CD4-positive, alpha-beta T cell (primary cell): ENCODE data around the gene TEAD3. TPM values are rescaled to one million over a fixed set of nuclear protein-coding genes. Genes with fewer than 3 reads are reported as not detected.

Experiments used
- ATAC-seq: fragments of 200-7000 bp; cut with Tn5 transposase; one replicate; pipeline ENCODE4 v1.10.0; 2022; ENCODE audit warnings: mild to moderate bottlenecking; ENCODE audit not compliant: poor library complexity
- CTCF ChIA-PET: fragments of 350-600 bp; sonication (Branson Sonifier 250); formaldehyde crosslinking; loops from one replicate; lab custom pipeline; 2021; ENCODE audit warnings: antibody characterized with exemption, inconsistent platforms; lab: Charles Lee
- POLR2A ChIA-PET: fragments of 350-600 bp; sonication (Branson Sonifier 250); formaldehyde crosslinking; loops from one replicate; lab custom pipeline; 2021; ENCODE audit warnings: antibody characterized with exemption, inconsistent platforms; lab: Charles Lee
- DNase-seq, 14 experiments: peaks; one replicate each; pipeline ENCODE4 v3.0.0-alpha.2; 2013 to 2020; ENCODE audit warnings: mixed read lengths in 2 of 14
- H3K27ac ChIP-seq, 2 donors: one replicate each; pipeline versions ENCODE4 v1.5.1 to v1.7.0; 2013; ENCODE audit warnings: low read length in 2 of 2, low read depth in 1 of 2, mild to moderate bottlenecking in 1 of 2
- H3K27me3 ChIP-seq, 2 experiments: 1 replicate in 1 of 2; 2 replicates in 1 of 2; pipeline versions ENCODE4 v1.6.1 to v1.7.0; 2013; ENCODE audit warnings: low read length in 2 of 2, control low read depth in 1 of 2, mild to moderate bottlenecking in 1 of 2, moderate library complexity in 1 of 2; ENCODE audit not compliant: insufficient read depth in 2 of 2, control insufficient read depth in 1 of 2
- H3K36me3 ChIP-seq: one replicate; pipeline ENCODE4 v1.6.1; 2013; ENCODE audit warnings: low read length, control low read depth; ENCODE audit not compliant: insufficient read depth
- H3K4me1 ChIP-seq: one replicate; pipeline ENCODE4 v1.6.1; 2013; ENCODE audit warnings: low read length, control low read depth; ENCODE audit not compliant: insufficient read depth
- H3K4me3 ChIP-seq: one replicate; pipeline ENCODE4 v1.5.1; 2013; ENCODE audit warnings: mild to moderate bottlenecking, low read length, moderate library complexity
- H3K9me3 ChIP-seq, 2 experiments: 1 replicate in 1 of 2; 2 replicates in 1 of 2; pipeline versions ENCODE4 v1.6.1 to v1.7.0; 2013; ENCODE audit warnings: low read length in 2 of 2, mild to moderate bottlenecking in 2 of 2, control low read depth in 1 of 2, moderate library complexity in 1 of 2; ENCODE audit not compliant: control insufficient read depth in 1 of 2, insufficient read depth in 1 of 2
- H3K27ac Mint-ChIP-seq: one replicate; pipeline ENCODE4 v1.8.0; 2020; ENCODE audit warnings: mixed read lengths
- H3K27me3 Mint-ChIP-seq: one replicate; pipeline ENCODE4 v1.8.0; 2021; ENCODE audit warnings: mixed read lengths
- H3K36me3 Mint-ChIP-seq: one replicate; pipeline ENCODE4 v1.8.0; 2021; ENCODE audit warnings: low read depth, mixed read lengths
- H3K4me1 Mint-ChIP-seq: one replicate; pipeline ENCODE4 v1.8.0; 2021; ENCODE audit warnings: low read depth, mixed read lengths
- H3K4me3 Mint-ChIP-seq: one replicate; pipeline ENCODE4 v1.8.0; 2020; ENCODE audit warnings: mild to moderate bottlenecking, mixed read lengths
- H3K9me3 Mint-ChIP-seq: one replicate; pipeline ENCODE4 v1.8.0; 2020; ENCODE audit warnings: mixed read lengths
- CTCF ChIP-seq: fragments of 200-600 bp; IDR thresholded peaks from one replicate; pipeline ENCODE4 v1.8.0; 2022; ENCODE audit warnings: antibody characterized with exemption, mild to moderate bottlenecking
- intact Hi-C, 2 experiments: fragments of 100-400 bp; cut with DNase I in 1 of 2; cut with micrococcal nuclease in 1 of 2; formaldehyde crosslinking; loops; one replicate each; pipeline versions ENCODE4 v1.15.1 to v1.9.0; 2023 to 2025; cut with DNase I, micrococcal nuclease
- total RNA-seq, 174 experiments: library from RNA in 2 of 174; stranded (reverse) in 2 of 174; gene quantifications; one replicate each; pipeline ENCODE4 v1.2.3 and lab custom pipeline; 2021 to 2026

TEAD3 gene
- total RNA-seq, 2 experiments from 2014 or later, result 0.11 TPM; not detected in 1

DNA sequence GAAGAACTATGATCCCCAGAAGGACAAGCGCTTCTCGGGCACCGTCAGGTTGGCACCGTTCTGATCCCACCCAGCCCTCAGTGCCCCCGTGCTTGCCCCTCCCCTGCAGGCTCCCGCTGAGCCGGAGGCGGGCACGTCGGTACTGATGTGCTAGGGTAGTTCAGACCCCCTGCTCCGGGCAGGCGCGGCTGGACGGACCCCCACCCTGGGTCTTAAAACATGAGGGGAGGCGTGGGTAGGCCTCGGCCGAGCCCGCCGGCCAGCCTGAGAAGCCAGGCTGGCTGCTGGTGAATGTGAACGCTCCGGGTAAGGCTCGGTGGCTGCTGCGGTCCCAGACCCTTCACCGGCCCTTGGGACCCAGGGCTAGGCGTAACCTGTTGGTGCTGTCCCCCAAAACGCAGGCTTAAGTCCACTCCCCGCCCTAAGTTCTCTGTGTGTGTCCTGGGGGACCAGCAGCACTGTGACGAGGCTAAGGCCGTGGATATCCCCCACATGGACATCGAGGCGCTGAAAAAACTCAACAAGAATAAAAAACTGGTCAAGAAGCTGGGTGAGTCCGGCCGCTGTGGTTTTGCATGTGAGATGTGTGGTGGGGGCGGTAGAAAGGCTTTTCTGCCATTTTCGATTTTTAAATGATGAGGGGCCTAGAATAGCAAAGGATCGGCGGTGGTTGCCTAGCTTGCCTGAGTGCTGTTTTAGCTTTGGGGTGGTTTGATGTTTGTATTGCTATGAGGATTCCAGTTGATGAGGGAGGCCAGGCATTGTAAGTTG lies 27.7 kb downstream of the TEAD3 start:
- Histone ChIP-seq H3K4me3 (peak overlapping the region; percentile 98), H3K27me3 (no peaks in the 10 kb centered on the region), H3K27ac (peak overlapping the region; percentile 65 to 92), H3K9me3 (no peaks in the 10 kb centered on the region), H3K36me3 (peaks cover 58% of the 10 kb centered on the region), H3K4me1 (peaks cover 49% of the 10 kb centered on the region)
- Mint-ChIP-seq H3K4me3 (peak overlapping the region; percentile 99), H3K4me1 (peaks cover 42% of the 10 kb centered on the region), H3K27ac (peak overlapping the region; percentile 100), H3K9me3 (no peaks in the 10 kb centered on the region), H3K27me3 (no peaks in the 10 kb centered on the region), H3K36me3 (peaks cover 59% of the 10 kb centered on the region)
- intact Hi-C loops, result loop anchor here (1.0 to 2.0 kb wide), 5 partner anchors 28 to 268 kb away; partner anchors contain the start of genes DEF6 (in 2 of the 2), PPARD (in 2 of the 2), ARMC12 (in 1 of the 2) and TEAD3 (in 1 of the 2)
- DNase-seq (peak in 1 of 14 experiments; percentile 36), ATAC-seq (no peak)
- TF ChIP-seq CTCF, result no peak
- ChIA-PET CTCF (interaction anchor here (0.6 to 2.4 kb wide), 7 partner anchors 19 to 228 kb away, joined by 3 to 27 read pairs (median 10); partner anchors contain the start of genes DEF6, FANCE and PPARD), POLR2A (interaction anchor here (0.7 to 3.1 kb wide), 16 partner anchors 9 to 268 kb away, joined by 3 to 32 read pairs (median 5); partner anchors contain the start of genes ARMC12, FANCE, PPARD and TEAD3)

DNA sequence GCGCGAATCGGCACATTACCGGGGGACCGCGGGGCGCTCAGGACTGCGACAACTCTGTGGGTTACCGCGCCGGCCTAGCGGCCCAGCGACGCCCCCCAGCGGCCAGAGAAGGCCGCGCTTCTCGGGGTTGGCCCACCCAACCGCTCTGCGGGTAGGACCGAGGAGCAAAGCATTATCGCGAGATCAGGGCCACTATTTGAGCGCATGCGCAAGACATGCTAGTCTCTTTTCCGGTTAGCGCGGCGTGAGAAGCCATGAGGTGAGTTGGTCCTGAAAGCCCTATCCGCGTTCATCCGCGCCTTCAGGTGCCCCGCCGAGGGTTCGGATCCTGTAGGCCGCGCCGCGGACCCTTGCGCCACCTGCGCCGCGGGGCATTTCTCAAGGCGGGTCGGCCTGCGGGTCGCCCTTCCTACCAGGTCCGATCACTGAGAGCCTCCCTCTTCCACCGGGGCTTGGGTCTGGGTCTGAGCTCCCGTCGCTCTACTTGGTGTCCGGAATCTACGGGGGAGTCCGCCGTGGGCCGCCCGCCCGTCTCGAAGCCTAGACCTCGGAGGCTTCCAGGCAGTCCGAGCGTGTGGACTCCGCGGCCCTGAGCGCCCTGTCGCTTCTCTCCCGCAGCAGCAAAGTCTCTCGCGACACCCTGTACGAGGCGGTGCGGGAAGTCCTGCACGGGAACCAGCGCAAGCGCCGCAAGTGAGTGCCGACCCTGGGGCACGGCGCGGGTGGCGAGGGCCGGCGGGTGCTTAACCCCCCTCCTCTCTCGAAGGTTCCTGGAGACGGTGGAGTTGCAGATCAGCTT lies 28.5 kb downstream of the TEAD3 start, which contains the start of gene RPL10A:
RPL10A (plus strand) TSS at position 221 of the 799 bp plus-strand sequence; CDS start at position 255, 34 bp downstream.
- no peaks in the 10 kb centered on the region for H3K9me3 ChIP-seq
- peak; percentile 83 for ATAC-seq
- H3K36me3 ChIP-seq, result peaks cover 52% of the 10 kb centered on the region
- H3K4me1 ChIP-seq, result peaks cover 49% of the 10 kb centered on the region
- H3K4me1 Mint-ChIP-seq, result peaks cover 42% of the 10 kb centered on the region
- no peaks in the 10 kb centered on the region for H3K27me3 ChIP-seq
- H3K27ac ChIP-seq, result peak within 1 kb of the TSS; percentile 65 to 92
- CTCF ChIA-PET, result interaction anchor here (0.7 to 2.4 kb wide), 13 partner anchors 12 to 227 kb away, joined by 3 to 27 read pairs (median 4); partner anchors contain the start of genes DEF6, FANCE and PPARD
- H3K27ac Mint-ChIP-seq, result peak within 1 kb of the TSS; percentile 100
- intact Hi-C loops, result loop anchor here (1.0 to 2.0 kb wide), 5 partner anchors 28 to 268 kb away; partner anchors contain the start of genes DEF6 (in 2 of the 2), PPARD (in 2 of the 2), ARMC12 (in 1 of the 2) and TEAD3 (in 1 of the 2)
- peaks cover 66% of the 10 kb centered on the region for H3K36me3 Mint-ChIP-seq
- H3K4me3 Mint-ChIP-seq, result peak within 1 kb of the TSS; percentile 99
- H3K9me3 Mint-ChIP-seq, result no peaks in the 10 kb centered on the region
- peak; percentile 91 to 98 (median 96) for DNase-seq
- peak; percentile 91 for TF ChIP-seq CTCF
- H3K4me3 ChIP-seq, result peak within 1 kb of the TSS; percentile 98
- POLR2A ChIA-PET, result interaction anchor here (0.6 to 3.1 kb wide), 19 partner anchors 10 to 1847 kb away, joined by 3 to 32 read pairs (median 5); partner anchors contain the start of genes ARMC12, FANCE, PPARD and TEAD3
- no peaks in the 10 kb centered on the region for H3K27me3 Mint-ChIP-seq

DNA sequence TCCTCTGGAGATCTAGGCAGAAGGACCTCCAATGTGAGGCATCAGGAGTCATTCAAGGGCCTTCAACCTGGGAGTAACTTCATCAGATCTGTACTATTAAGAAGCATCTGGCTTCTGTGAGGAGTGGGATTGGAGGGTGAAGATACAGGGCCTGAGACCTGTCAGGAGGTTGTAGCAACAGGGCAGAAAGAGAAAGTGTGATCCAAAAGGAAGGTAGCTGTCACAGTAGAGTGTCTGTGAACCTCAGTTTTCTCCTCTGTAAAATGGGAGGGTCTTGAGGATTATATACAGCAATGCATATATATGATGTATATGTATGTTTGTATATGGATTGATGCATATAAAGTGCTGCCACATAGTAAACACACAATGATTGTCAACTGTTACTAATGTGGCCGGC lies 31.2 kb downstream of the TEAD3 start:
- Mint-ChIP-seq H3K9me3 (no peaks in the 10 kb centered on the region), H3K4me1 (peaks cover 29% of the 10 kb centered on the region), H3K27ac (no peak overlapping the region), H3K4me3 (no peak overlapping the region), H3K27me3 (no peaks in the 10 kb centered on the region), H3K36me3 (peaks cover 61% of the 10 kb centered on the region)
- no peak for TF ChIP-seq CTCF
- intact Hi-C loops, result loop anchor here in 1 of 2 experiments (1.0 kb wide), 1 partner anchor 10 kb away; no protein-coding TSS in a partner anchor
- peaks cover 35% of the 10 kb centered on the region for H3K36me3 ChIP-seq
- peaks cover 32% of the 10 kb centered on the region for H3K4me1 ChIP-seq
- ATAC-seq, result no peak
- H3K4me3 ChIP-seq, result no peak overlapping the region
- ChIA-PET POLR2A (interaction anchor here (0.6 to 1.0 kb wide), 5 partner anchors 11 to 836 kb away, joined by 3 to 5 read pairs (median 3); no protein-coding TSS in a partner anchor), CTCF (interaction anchor here (0.9 to 1.5 kb wide), 2 partner anchors 16 to 168 kb away, joined by 3 read pairs; partner anchors contain the start of gene DEF6)
- no peak overlapping the region for H3K27ac ChIP-seq
- H3K9me3 ChIP-seq, result no peaks in the 10 kb centered on the region
- DNase-seq, result no peak
- no peaks in the 10 kb centered on the region for H3K27me3 ChIP-seq
